ENCODE data around the gene DGUOK.
"Not testable (repeated sequence)": the region's sequence is repeated elsewhere in the genome, so short reads cannot be mapped to it uniquely, and the experiment has no call there.

DNA sequence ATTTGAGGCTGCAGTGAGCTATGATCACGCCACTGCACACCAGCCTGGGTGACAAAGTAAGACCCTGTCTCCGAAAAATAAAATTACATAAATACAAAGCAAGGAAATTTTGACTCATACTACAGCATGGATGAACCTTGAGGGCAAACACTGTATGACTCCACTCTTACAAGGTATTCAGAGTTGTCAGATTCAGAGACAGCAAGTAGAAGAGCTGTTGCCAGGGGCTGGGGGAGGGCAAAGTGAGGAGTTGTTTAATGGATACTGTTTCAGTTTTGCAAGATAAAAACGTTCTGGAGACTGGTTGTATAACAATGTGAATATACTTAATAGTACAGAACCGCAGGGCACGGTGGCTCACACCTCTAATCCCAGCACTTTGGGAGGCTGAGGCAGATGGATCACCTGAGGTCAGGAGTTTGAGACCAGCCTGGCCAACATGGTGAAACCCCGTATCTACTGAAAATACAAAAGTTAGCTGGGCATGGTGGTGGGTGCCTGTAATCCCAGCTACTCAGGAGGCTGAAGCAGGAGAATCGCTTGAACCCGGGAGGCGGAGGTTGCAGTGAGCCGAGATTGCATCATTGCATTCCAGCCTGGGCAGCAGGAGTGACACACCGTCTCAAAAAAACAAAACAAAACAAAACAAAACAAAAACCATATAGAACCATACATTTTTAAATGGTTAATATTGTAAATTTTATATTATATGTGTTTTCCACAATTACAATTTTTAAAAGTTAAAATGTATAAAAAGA is 38.9 kb upstream of the DGUOK start:
- TF ChIP-seq, protein P1, sequence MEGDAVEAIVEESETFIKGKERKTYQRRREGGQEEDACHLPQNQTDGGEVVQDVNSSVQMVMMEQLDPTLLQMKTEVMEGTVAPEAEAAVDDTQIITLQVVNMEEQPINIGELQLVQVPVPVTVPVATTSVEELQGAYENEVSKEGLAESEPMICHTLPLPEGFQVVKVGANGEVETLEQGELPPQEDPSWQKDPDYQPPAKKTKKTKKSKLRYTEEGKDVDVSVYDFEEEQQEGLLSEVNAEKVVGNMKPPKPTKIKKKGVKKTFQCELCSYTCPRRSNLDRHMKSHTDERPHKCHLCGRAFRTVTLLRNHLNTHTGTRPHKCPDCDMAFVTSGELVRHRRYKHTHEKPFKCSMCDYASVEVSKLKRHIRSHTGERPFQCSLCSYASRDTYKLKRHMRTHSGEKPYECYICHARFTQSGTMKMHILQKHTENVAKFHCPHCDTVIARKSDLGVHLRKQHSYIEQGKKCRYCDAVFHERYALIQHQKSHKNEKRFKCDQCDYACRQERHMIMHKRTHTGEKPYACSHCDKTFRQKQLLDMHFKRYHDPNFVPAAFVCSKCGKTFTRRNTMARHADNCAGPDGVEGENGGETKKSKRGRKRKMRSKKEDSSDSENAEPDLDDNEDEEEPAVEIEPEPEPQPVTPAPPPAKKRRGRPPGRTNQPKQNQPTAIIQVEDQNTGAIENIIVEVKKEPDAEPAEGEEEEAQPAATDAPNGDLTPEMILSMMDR (IDR thresholded peaks at IDR 0.05) = not testable (repeated sequence)
- TF ChIP-seq POLR2A (IDR thresholded peaks at IDR 0.05) = not testable (repeated sequence)
